Osteoblast (primary cell): ENCODE data around the gene RBM20. TPM values are rescaled to one million over a fixed set of nuclear protein-coding genes. Genes with fewer than 3 reads are reported as not detected.

Experiments
- DNase-seq: peaks from one replicate; pipeline ENCODE4 v3.0.0; 2011; ENCODE audit warnings: low spot score, mixed read lengths; ENCODE audit not compliant: insufficient read length; ENCODE audit errors: missing footprints
- H2AFZ ChIP-seq: 2 replicates; pipeline ENCODE4 v1.6.0; 2011; ENCODE audit warnings: mild to moderate bottlenecking, low read length
- H3K27ac ChIP-seq: 2 replicates; pipeline ENCODE4 v1.5.1; 2011; ENCODE audit warnings: mild to moderate bottlenecking, low read depth, low read length, moderate library complexity
- H3K27me3 ChIP-seq: 2 replicates; pipeline ENCODE4 v1.6.0; 2012; ENCODE audit warnings: mild to moderate bottlenecking, control low read depth, inconsistent platforms, low read length, moderate library complexity; ENCODE audit not compliant: insufficient read depth
- H3K36me3 ChIP-seq: 2 replicates; pipeline ENCODE4 v1.5.1; 2011; ENCODE audit warnings: mild to moderate bottlenecking, low read length, control low read depth, moderate library complexity; ENCODE audit not compliant: insufficient read depth
- H3K4me1 ChIP-seq: 2 replicates; pipeline ENCODE4 v1.5.1; 2011; ENCODE audit warnings: mild to moderate bottlenecking, low read length, control low read depth, moderate library complexity; ENCODE audit not compliant: insufficient read depth
- H3K4me2 ChIP-seq: 2 replicates; pipeline ENCODE4 v1.6.0; 2011; ENCODE audit warnings: mild to moderate bottlenecking, low read length; ENCODE audit not compliant: insufficient read depth
- H3K4me3 ChIP-seq: fragments of 200-600 bp; sonication (generic); 3 replicates; pipeline ENCODE4 v1.5.1; 2012; ENCODE audit warnings: mild to moderate bottlenecking, low read length, inconsistent platforms; ENCODE audit not compliant: insufficient read depth
- H3K79me2 ChIP-seq: 2 replicates; pipeline ENCODE4 v1.6.0; 2012; ENCODE audit warnings: mild to moderate bottlenecking, low read length, control low read depth, inconsistent platforms; ENCODE audit not compliant: insufficient read depth
- H3K9me3 ChIP-seq: 2 replicates; pipeline ENCODE4 v1.5.1; 2011; ENCODE audit warnings: low read depth, low read length, control low read depth
- H4K20me1 ChIP-seq: 2 replicates; pipeline ENCODE4 v1.6.0; 2012; ENCODE audit warnings: mild to moderate bottlenecking, low read length, control low read depth; ENCODE audit not compliant: insufficient read depth
- CTCF ChIP-seq: IDR thresholded peaks from 2 replicates; pipeline ENCODE4 v1.5.1; 2011; ENCODE audit warnings: mild to moderate bottlenecking, low read depth, low read length, moderate library complexity; ENCODE audit errors: extremely low read depth
- total RNA-seq: library from RNA; depleted of rRNA; stranded (reverse); fragments of >200 nt; gene quantifications from 2 replicates; pipeline ENCODE4 v1.2.3, GENCODE V29; 2012

The RBM20 gene
- total RNA-seq, 1 donor: not detected

DNA sequence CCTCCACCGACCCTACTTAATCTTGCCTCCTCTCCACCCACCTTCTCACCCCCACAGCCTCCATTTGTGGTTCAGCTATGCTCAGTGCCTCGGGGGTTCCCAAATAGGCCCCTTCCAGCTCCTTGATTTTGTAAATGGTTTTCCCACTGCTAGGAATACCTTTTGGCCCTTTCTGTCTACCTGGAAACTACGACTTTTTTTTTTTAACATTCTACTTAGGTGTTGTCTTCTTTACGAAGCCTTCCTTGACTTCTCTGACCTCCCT is 200.4 kb downstream of the RBM20 start:
- no peak for DNase-seq
- no peak overlapping the region for H3K4me2 ChIP-seq
- H3K27me3 ChIP-seq: peaks cover 7% of the 10 kb centered on the region
- H3K9me3 ChIP-seq: no peaks in the 10 kb centered on the region
- no peak for TF ChIP-seq CTCF
- H3K4me1 ChIP-seq: no peaks in the 10 kb centered on the region
- no peak overlapping the region for H2AFZ ChIP-seq
- H3K79me2 ChIP-seq: no peaks in the 10 kb centered on the region
- no peaks in the 10 kb centered on the region for H4K20me1 ChIP-seq
- H3K27ac ChIP-seq: no peak overlapping the region
- no peak overlapping the region for H3K4me3 ChIP-seq
- H3K36me3 ChIP-seq: no peaks in the 10 kb centered on the region

GRCh38 chr10:110845192-110845755 is 201.1 kb downstream of the RBM20 start:
- H3K27ac ChIP-seq: no peak overlapping the region
- peaks cover 7% of the 10 kb centered on the region for H3K27me3 ChIP-seq
- H3K79me2 ChIP-seq: no peaks in the 10 kb centered on the region
- H3K4me3 ChIP-seq: no peak overlapping the region
- no peaks in the 10 kb centered on the region for H3K9me3 ChIP-seq
- H3K4me1 ChIP-seq: no peaks in the 10 kb centered on the region
- H4K20me1 ChIP-seq: no peaks in the 10 kb centered on the region
- H3K4me2 ChIP-seq: no peak overlapping the region
- no peak overlapping the region for H2AFZ ChIP-seq
- TF ChIP-seq CTCF: no peak
- H3K36me3 ChIP-seq: no peaks in the 10 kb centered on the region
- DNase-seq: no peak

DNA sequence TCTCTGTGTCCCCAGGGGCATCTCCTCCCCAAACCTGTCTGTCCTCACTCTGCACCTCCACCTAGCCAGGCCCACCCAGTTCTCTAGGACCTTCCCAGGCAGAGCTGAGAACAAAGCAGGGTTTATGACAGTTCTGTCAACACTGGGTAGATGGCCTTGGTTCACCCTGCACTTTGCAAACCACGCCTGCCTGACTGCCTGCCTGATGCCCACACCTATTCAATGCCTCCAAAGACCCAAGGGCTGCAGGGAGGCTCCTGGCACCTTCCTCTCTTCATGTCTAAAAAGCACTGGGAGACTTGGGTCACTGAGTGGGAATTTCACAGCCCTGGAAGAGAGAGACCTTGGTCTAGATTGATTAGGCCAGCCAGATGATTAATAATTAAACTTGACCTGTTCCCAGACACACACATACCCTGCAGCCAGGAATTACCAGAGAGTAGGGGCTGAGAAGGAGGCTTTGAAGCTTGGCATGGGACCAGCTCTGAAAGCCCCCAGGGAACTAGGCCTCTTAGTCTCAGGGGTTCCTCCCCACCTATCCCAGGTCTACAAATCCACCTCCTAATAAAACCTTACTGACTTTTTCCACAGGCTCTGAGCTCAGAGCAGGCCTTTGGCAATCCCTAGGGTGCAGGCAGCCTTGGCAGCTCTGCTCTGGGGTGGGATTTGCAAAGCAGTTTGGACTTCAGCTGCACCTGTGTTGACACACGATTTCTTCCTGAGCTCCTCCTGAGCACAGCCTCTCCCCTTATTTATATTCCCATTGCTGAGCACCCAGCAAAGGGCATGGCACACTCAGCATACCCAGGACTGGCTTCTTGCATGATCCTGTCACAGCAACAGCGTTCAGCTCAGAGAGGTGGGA is 201.9 kb downstream of the RBM20 start:
- H3K27ac ChIP-seq: no peak overlapping the region
- H4K20me1 ChIP-seq: no peaks in the 10 kb centered on the region
- peaks cover 4% of the 10 kb centered on the region for H3K4me1 ChIP-seq
- no peaks in the 10 kb centered on the region for H3K79me2 ChIP-seq
- no peak for TF ChIP-seq CTCF
- no peak overlapping the region for H3K4me3 ChIP-seq
- H3K9me3 ChIP-seq: no peaks in the 10 kb centered on the region
- H2AFZ ChIP-seq: no peak overlapping the region
- H3K4me2 ChIP-seq: no peak overlapping the region
- peaks cover 7% of the 10 kb centered on the region for H3K27me3 ChIP-seq
- no peaks in the 10 kb centered on the region for H3K36me3 ChIP-seq
- no peak for DNase-seq

GRCh38 chr10:110847374-110847773 is 203.2 kb downstream of the RBM20 start:
- H3K4me1 ChIP-seq: peaks cover 7% of the 10 kb centered on the region
- H3K79me2 ChIP-seq: no peaks in the 10 kb centered on the region
- H3K27me3 ChIP-seq: peaks cover 7% of the 10 kb centered on the region
- DNase-seq: no peak
- H3K4me2 ChIP-seq: no peak overlapping the region
- no peak overlapping the region for H3K27ac ChIP-seq
- no peak overlapping the region for H2AFZ ChIP-seq
- no peak for TF ChIP-seq CTCF
- H3K4me3 ChIP-seq: no peak overlapping the region
- no peaks in the 10 kb centered on the region for H4K20me1 ChIP-seq
- no peaks in the 10 kb centered on the region for H3K9me3 ChIP-seq
- H3K36me3 ChIP-seq: no peaks in the 10 kb centered on the region
